HEK293T (cell line): ENCODE results near the gene FRMD8.

Experiments used
- ARNT ChIP-seq: fragments of 450-650 bp; IDR thresholded peaks from 2 replicates; pipeline ENCODE4 v1.6.1; 2017; ENCODE audit warnings: mild to moderate bottlenecking
- BHLHE40 ChIP-seq: fragments of 450-650 bp; IDR thresholded peaks from 2 replicates; pipeline ENCODE4 v1.6.1; 2016; ENCODE audit warnings: mild to moderate bottlenecking, moderate library complexity, borderline replicate concordance
- ELF4 ChIP-seq: fragments of 450-650 bp; IDR thresholded peaks from 2 replicates; pipeline ENCODE4 v1.6.1; 2017; ENCODE audit warnings: antibody characterized with exemption
- FOXM1 ChIP-seq: fragments of 450-650 bp; IDR thresholded peaks from 2 replicates; pipeline ENCODE4 v1.6.1; 2017; ENCODE audit warnings: mild to moderate bottlenecking, borderline replicate concordance
- HDGF ChIP-seq: fragments of 450-650 bp; IDR thresholded peaks from 2 replicates; pipeline ENCODE4 v1.6.1; 2017; ENCODE audit warnings: antibody characterized with exemption, borderline replicate concordance
- L3MBTL2 ChIP-seq: fragments of 450-650 bp; conservative IDR thresholded peaks from 2 replicates; pipeline ENCODE4 v1.6.1; 2016; ENCODE audit warnings: mild to moderate bottlenecking
- NFRKB ChIP-seq: fragments of 450-650 bp; IDR thresholded peaks from 2 replicates; pipeline ENCODE4 v1.6.1; 2016; ENCODE audit warnings: mild to moderate bottlenecking, moderate library complexity
- SUZ12 ChIP-seq: fragments of 450-650 bp; IDR thresholded peaks from 2 replicates; pipeline ENCODE4 v1.6.1; 2016; ENCODE audit warnings: mild to moderate bottlenecking
- TARDBP ChIP-seq: fragments of 450-650 bp; IDR thresholded peaks from 2 replicates; pipeline ENCODE4 v1.6.1; 2016
- ZNF384 ChIP-seq: fragments of 450-650 bp; IDR thresholded peaks from 2 replicates; pipeline ENCODE4 v1.6.1; 2016

DNA sequence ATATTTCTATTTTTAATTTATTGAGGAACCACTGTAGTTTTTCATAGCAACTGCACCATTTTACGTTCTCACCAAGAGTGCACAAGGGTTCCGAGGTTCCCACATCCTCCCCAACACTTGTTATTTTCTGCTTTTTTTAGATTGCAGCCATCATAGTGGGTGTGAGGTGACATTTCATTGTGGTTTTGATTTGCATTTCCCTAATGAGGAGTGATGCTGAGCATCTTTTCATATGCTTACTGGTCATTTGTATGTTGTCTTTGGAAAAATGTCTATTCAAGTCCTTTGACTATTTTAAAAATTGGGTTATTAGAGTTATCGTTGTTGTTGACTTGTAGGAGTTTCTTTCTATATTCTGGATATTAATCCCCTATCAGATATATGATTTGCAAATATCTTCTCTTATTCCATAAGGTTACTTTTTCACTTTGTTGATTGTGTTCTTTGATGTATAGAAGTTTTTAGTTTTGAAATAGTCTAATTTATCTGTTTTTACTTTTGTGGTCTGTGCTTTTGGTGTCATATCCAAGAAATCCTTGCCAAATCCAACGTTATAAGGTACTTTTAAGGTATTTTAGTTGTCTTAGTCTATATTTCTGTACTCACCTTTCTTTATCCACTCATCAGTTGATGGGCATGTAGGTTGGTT lies 45.1 kb downstream of the FRMD8 start:
- no peak for TF ChIP-seq ZNF384
- TF ChIP-seq NFRKB, result no peak
- no peak for TF ChIP-seq L3MBTL2
- TF ChIP-seq BHLHE40, result no peak
- no peak for TF ChIP-seq ARNT
- no peak for TF ChIP-seq TARDBP
- no peak for TF ChIP-seq FOXM1
- TF ChIP-seq HDGF, result no peak
- TF ChIP-seq SUZ12, result no peak
- no peak for TF ChIP-seq ELF4
